HEK293 (cell line): Measurements from ENCODE around the gene CYP17A1.
"Not testable (repeated sequence)": the region's sequence is repeated elsewhere in the genome, so short reads cannot be mapped to it uniquely, and the experiment has no call there.

Experiments used
- ZNF501 ChIP-seq: fragments of 450-650 bp; formaldehyde crosslinking; IDR thresholded peaks from 2 replicates; pipeline ENCODE4 v1.5.1; 2016; ENCODE audit warnings: missing biosample characterization, missing genetic modification characterization
- TF ChIP-seq, protein P1 (sequence below): fragments of 450-650 bp; formaldehyde crosslinking; IDR thresholded peaks from 2 replicates; pipeline ENCODE4 v1.5.1; 2016; ENCODE audit warnings: missing biosample characterization, missing genetic modification characterization

DNA sequence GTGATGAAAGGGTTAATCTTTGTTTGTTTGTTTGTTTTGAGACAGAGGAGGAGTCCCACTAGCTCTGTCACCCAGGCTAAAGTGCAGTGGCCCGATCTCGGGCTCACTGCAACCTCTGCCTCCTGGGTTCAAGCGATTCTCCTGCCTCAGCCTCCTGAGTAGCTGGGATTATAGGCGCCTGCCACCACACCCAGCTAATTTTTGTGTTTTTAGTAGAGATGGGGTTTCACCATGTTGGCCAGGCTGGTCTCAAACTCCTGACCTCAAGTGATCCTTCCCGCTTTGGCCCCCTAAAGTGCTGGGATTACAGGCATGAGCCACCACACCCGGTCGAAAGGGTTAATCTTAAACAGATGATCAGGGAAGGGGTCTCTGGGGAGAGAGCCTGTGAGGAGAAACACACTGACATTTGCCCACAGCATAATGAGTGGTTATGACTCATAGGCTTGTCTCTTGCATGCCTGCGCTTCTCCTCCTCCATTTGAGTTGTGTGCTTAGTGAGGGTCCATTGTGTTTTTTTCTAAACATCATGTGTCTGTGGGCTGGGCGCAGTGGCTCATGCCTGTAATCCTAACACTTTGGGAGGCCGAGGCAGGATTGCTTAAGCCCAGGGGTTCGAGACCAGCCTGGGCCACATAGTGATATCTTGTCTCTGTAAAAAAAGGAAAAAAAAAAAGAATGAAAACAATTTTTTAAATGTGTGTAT lies 18.7 kb upstream of the CYP17A1 start:
- TF ChIP-seq, protein P1, sequence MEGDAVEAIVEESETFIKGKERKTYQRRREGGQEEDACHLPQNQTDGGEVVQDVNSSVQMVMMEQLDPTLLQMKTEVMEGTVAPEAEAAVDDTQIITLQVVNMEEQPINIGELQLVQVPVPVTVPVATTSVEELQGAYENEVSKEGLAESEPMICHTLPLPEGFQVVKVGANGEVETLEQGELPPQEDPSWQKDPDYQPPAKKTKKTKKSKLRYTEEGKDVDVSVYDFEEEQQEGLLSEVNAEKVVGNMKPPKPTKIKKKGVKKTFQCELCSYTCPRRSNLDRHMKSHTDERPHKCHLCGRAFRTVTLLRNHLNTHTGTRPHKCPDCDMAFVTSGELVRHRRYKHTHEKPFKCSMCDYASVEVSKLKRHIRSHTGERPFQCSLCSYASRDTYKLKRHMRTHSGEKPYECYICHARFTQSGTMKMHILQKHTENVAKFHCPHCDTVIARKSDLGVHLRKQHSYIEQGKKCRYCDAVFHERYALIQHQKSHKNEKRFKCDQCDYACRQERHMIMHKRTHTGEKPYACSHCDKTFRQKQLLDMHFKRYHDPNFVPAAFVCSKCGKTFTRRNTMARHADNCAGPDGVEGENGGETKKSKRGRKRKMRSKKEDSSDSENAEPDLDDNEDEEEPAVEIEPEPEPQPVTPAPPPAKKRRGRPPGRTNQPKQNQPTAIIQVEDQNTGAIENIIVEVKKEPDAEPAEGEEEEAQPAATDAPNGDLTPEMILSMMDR (tag by site-specific recombination), result not testable (repeated sequence)
- not testable (repeated sequence) for TF ChIP-seq ZNF501
